K562 (cell line): Measurements from ENCODE around the gene EIF4E2. TPM values are rescaled to one million over a fixed set of nuclear protein-coding genes. Genes with fewer than 3 reads are reported as not detected.

Experiments
- ATAC-seq: fragments of 200-7000 bp; cut with Tn5 transposase; 3 replicates; pipeline ENCODE4 v1.9.1; 2020; ENCODE audit warnings: moderate library complexity
- BruUV-seq: library from RNA; stranded (reverse); fragments of 400-500 nt; replicated peaks from 2 replicates; lab custom pipeline; 2021; lab: Mats Ljungman, UMichigan
- CTCF ChIA-PET: fragments of 300-600 bp; formaldehyde crosslinking; extraction: SDS; loops from one replicate; lab custom pipeline; 2021; ENCODE audit warnings: low intra/inter-chr PET ratio; lab: Yijun Ruan, JAX
- POLR2A ChIA-PET: fragments of 300-600, 350-650 bp; sonication (Branson Sonifier 250); formaldehyde crosslinking; extraction: SDS; loops from one replicate; lab custom pipeline; 2021; ENCODE audit warnings: antibody characterized with exemption, inconsistent platforms; lab: Yijun Ruan, JAX
- DNase-seq, 4 experiments: peaks; one replicate each; pipeline versions ENCODE4 v3.0.0 to v3.0.0-alpha.2; 2011 to 2018; ENCODE audit warnings: low spot score in 3 of 4, mixed read lengths in 3 of 4; ENCODE audit errors: extremely low read depth in 1 of 4
- FAIRE-seq: peaks from 2 replicates; lab custom pipeline; 2011; peaks lifted over from hg19 to GRCh38; lab: Jason Lieb, UNC
- H2AFZ ChIP-seq: 2 replicates; pipeline ENCODE4 v1.6.0; 2011; ENCODE audit warnings: low read depth, low read length, control low read depth, inconsistent platforms
- H3K27ac ChIP-seq: fragments of 200-600 bp; 3 replicates; pipeline ENCODE4 v1.8.0; 2011; ENCODE audit warnings: low read depth, mild to moderate bottlenecking, control low read depth, inconsistent platforms, low read length, moderate library complexity, mixed read lengths; ENCODE audit errors: extremely low read depth
- H3K27me3 ChIP-seq, 2 experiments: fragments of 300-600 bp in 1 of 2; 2 replicates in 1 of 2; 3 replicates in 1 of 2; pipeline versions ENCODE4 v1.6.0 to v1.8.0; 2011; ENCODE audit warnings: inconsistent platforms in 2 of 2, low read length in 2 of 2, mild to moderate bottlenecking in 1 of 2, mixed read lengths in 1 of 2, moderate library complexity in 1 of 2; ENCODE audit not compliant: control insufficient read depth in 2 of 2, insufficient read depth in 2 of 2
- H3K36me3 ChIP-seq: fragments of 300-600 bp; 3 replicates; pipeline ENCODE4 v1.8.0; 2011; ENCODE audit warnings: mild to moderate bottlenecking, low read length, inconsistent platforms; ENCODE audit not compliant: control insufficient read depth, insufficient read depth
- H3K4me1 ChIP-seq, 2 experiments: fragments of 200-600 bp in 1 of 2; replicated peaks in 1 of 2; 2 replicates in 1 of 2; 3 replicates in 1 of 2; pipeline versions ENCODE4 v1.5.1 to v1.8.0; 2011; ENCODE audit warnings: inconsistent platforms in 2 of 2, low read length in 2 of 2, mild to moderate bottlenecking in 1 of 2, mixed read lengths in 1 of 2, moderate library complexity in 1 of 2; ENCODE audit not compliant: control insufficient read depth in 2 of 2, insufficient read depth in 2 of 2
- H3K4me2 ChIP-seq: 2 replicates; pipeline ENCODE4 v1.6.1; 2011; ENCODE audit warnings: low read length, control low read depth, inconsistent platforms, mixed read lengths; ENCODE audit not compliant: insufficient read depth
- H3K4me3 ChIP-seq: fragments of 200-600 bp; sonication (generic), shearing (Covaris generic); 2 replicates; pipeline ENCODE4 v1.5.1; 2016; ENCODE audit warnings: control low read depth, inconsistent platforms
- H3K79me2 ChIP-seq: fragments of 200-600 bp; 3 replicates; pipeline ENCODE4 v1.8.0; 2011; ENCODE audit warnings: low read length, inconsistent platforms; ENCODE audit not compliant: control insufficient read depth, insufficient read depth
- H3K9ac ChIP-seq, 2 experiments: 2 replicates each; pipeline versions ENCODE4 v1.6.0 to v1.6.1; 2011; ENCODE audit warnings: low read depth in 2 of 2, low read length in 2 of 2, control low read depth in 1 of 2, inconsistent platforms in 1 of 2, mild to moderate bottlenecking in 1 of 2, mixed read lengths in 1 of 2; ENCODE audit not compliant: insufficient read depth in 1 of 2
- H3K9me1 ChIP-seq: one replicate; pipeline ENCODE4 v1.6.0; 2011; ENCODE audit warnings: inconsistent platforms, mild to moderate bottlenecking, low read length, moderate library complexity; ENCODE audit not compliant: control insufficient read depth, insufficient read depth
- H3K9me3 ChIP-seq: replicated peaks from 2 replicates; pipeline ENCODE4 v1.5.1; 2011; ENCODE audit warnings: low read depth, low read length, inconsistent platforms; ENCODE audit not compliant: control insufficient read depth, insufficient read depth
- H4K20me1 ChIP-seq: replicated peaks from 2 replicates; pipeline ENCODE4 v1.6.1; 2011; ENCODE audit warnings: low read length, inconsistent platforms, mixed read lengths; ENCODE audit not compliant: control insufficient read depth, insufficient read depth
- BHLHE40 ChIP-seq: IDR thresholded peaks from 2 replicates; pipeline ENCODE4 v1.6.1; 2011; ENCODE audit warnings: low read length, improper control_type of control experiment
- C11orf30 ChIP-seq: fragments of 450-650 bp; IDR thresholded peaks from 2 replicates; pipeline ENCODE4 v1.6.1; 2016; ENCODE audit warnings: low read depth, mild to moderate bottlenecking
- E2F4 ChIP-seq: sonication (generic); formaldehyde crosslinking; IDR thresholded peaks from 2 replicates; pipeline ENCODE4 v1.8.0; 2022; ENCODE audit warnings: mild to moderate bottlenecking, low read depth, missing genetic modification reagents
- GATAD2A ChIP-seq: fragments of 450-650 bp; IDR thresholded peaks from 2 replicates; pipeline ENCODE4 v1.6.1; 2017
- JUNB ChIP-seq: fragments of 450-650 bp; formaldehyde crosslinking; conservative IDR thresholded peaks from 2 replicates; pipeline ENCODE4 v1.4.0; 2020; ENCODE audit warnings: mild to moderate bottlenecking
- KLF13 ChIP-seq: fragments of 450-650 bp; IDR thresholded peaks from 2 replicates; pipeline ENCODE4 v1.6.1; 2016; ENCODE audit warnings: missing genetic modification characterization, low read depth, mild to moderate bottlenecking, missing compliant biosample characterization, moderate library complexity, borderline replicate concordance
- PRDM10 ChIP-seq: fragments of 450-650 bp; IDR thresholded peaks from 2 replicates; pipeline ENCODE4 v1.6.1; 2018; ENCODE audit not compliant: partially characterized antibody
- PREB ChIP-seq: sonication (generic); formaldehyde crosslinking; IDR thresholded peaks from 2 replicates; pipeline ENCODE4 v1.8.1; 2023; ENCODE audit warnings: mild to moderate bottlenecking, missing genetic modification reagents
- TAF1 ChIP-seq: IDR thresholded peaks from 2 replicates; pipeline ENCODE4 v1.6.1; 2011; ENCODE audit warnings: mild to moderate bottlenecking, low read length, moderate library complexity; ENCODE audit not compliant: insufficient read depth, control insufficient read depth, severe bottlenecking; ENCODE audit errors: extremely low read depth
- ZBTB2 ChIP-seq: fragments of 450-650 bp; IDR thresholded peaks from 2 replicates; pipeline ENCODE4 v1.6.1; 2016; ENCODE audit warnings: antibody characterized with exemption
- ZBTB49 ChIP-seq: sonication (generic); formaldehyde crosslinking; IDR thresholded peaks from 2 replicates; pipeline ENCODE4 v1.8.0; 2022; ENCODE audit warnings: missing genetic modification reagents, mild to moderate bottlenecking, borderline replicate concordance
- ZNF274 ChIP-seq: IDR thresholded peaks from 2 replicates; pipeline ENCODE4 v1.6.1; 2011; ENCODE audit warnings: low read depth, mild to moderate bottlenecking, low read length, moderate library complexity, borderline replicate concordance
- ZNF561 ChIP-seq: fragments of 450-650 bp; formaldehyde crosslinking; conservative IDR thresholded peaks from 2 replicates; pipeline ENCODE4 v1.4.0; 2020; ENCODE audit warnings: mild to moderate bottlenecking, moderate library complexity
- WGBS: fragments of 100-300 bp; shearing (Covaris generic); methylation state at CpG from one replicate; pipeline ENCODE4 v1.1.6; 2016; ENCODE audit warnings: low coverage, mixed read lengths; ENCODE audit not compliant: insufficient coverage; ENCODE audit errors: missing lambda C conversion rate; 5-methylcytosine and 5-hydroxymethylcytosine counted together
- in situ Hi-C: fragments of 300-500 bp; cut with MboI; formaldehyde crosslinking; loops from 4 replicates; pipeline ENCODE4 v1.15.0; 2018; ENCODE audit warnings: inconsistent platforms, mixed read lengths
- intact Hi-C: fragments of 100-400 bp; cut with micrococcal nuclease; formaldehyde crosslinking; loops from 2 replicates; pipeline ENCODE4 v1.14.2; 2022
- polyA plus RNA-seq, 8 experiments: library from polyadenylated mRNA; depleted of rRNA in 4 of 8; stranded (reverse) in 5 of 8; unstranded in 3 of 8; fragments of >200 nt; fragmentation: Nextera tagmentation in 2 of 8; fragmentation: Illumina TruSeq in 1 of 8; extraction: Ambion mirVana in 2 of 8; extraction: Trizol in 1 of 8; gene quantifications; 2 replicates each; pipeline versions ENCODE4 v1.2.1 to v1.2.3, GENCODE V29; 2011 to 2014; ENCODE audit warnings: inconsistent platforms in 1 of 8, missing spikeins in 1 of 8
- total RNA-seq, 7 experiments: library from RNA; depleted of rRNA in 6 of 7; stranded (reverse); fragments of >200 nt in 6 of 7; fragmentation: Illumina TruSeq in 2 of 7; extraction: Trizol in 2 of 7; gene quantifications; 2 replicates each; pipeline versions ENCODE4 v1.2.1 to v1.2.3, GENCODE V29; 2011 to 2021; ENCODE audit warnings: low replicate concordance in 1 of 7

EIF4E2 gene
- total and polyA plus RNA-seq, 9 of the 15 experiments (the other 6 are each of a cell fraction or from before 2014, with no cell fraction given), result 33.9 to 169 (median 77.5) TPM

- Histone ChIP-seq H3K79me2 (no peaks in the 10 kb centered on the region), H3K9me3 (no peaks in the 10 kb centered on the region)
- WGBS, result 83% methylated on average over 2 of the region's 2 CpGs
- TF ChIP-seq GATAD2A (no peak), ZNF561 (CRISPR knock-in tag) (no peak), TAF1 (no peak), JUNB (no peak), BHLHE40 (no peak), KLF13 (tag) (no peak), ZBTB2 (no peak), C11orf30 (no peak), ZBTB49 (CRISPR knock-in tag) (no peak), ZNF274 (no peak), E2F4 (CRISPR knock-in tag) (no peak), PRDM10 (no peak), PREB (CRISPR knock-in tag) (no peak)
Measured at GRCh38 chr2:232576995-232577394, 26.5 kb downstream of the EIF4E2 start.

More at GRCh38 chr2:232576995-232577394, 26.5 kb downstream of the EIF4E2 start:
- no peak for DNase-seq
- H3K4me1 ChIP-seq, result no peaks in the 10 kb centered on the region
- ATAC-seq, result no peak
- no peak overlapping the region for H2AFZ ChIP-seq
- H3K27ac ChIP-seq, result no peak overlapping the region
- no peaks in the 10 kb centered on the region for H3K27me3 ChIP-seq
- CTCF ChIA-PET, result no interaction called here
- no peak for FAIRE-seq
- in situ Hi-C loops (no loop called here), intact Hi-C loops (no loop called here)
- H3K4me2 ChIP-seq, result no peak overlapping the region
- no TSS peak for BruUV-seq
- no peaks in the 10 kb centered on the region for H3K9me1 ChIP-seq
- no peaks in the 10 kb centered on the region for H4K20me1 ChIP-seq
- H3K9ac ChIP-seq, result no peak overlapping the region
- peaks cover 22% of the 10 kb centered on the region; the same call in 2 of the 3 replicates for H3K36me3 ChIP-seq
- POLR2A ChIA-PET, result interaction anchor here (0.7 to 1.6 kb wide), 2 partner anchors 9 to 1653 kb away, joined by 3 to 4 read pairs; no protein-coding TSS in a partner anchor
- no peak overlapping the region for H3K4me3 ChIP-seq
